ENCODE measurements around the gene ZNF558. TPM values are rescaled to one million over a fixed set of nuclear protein-coding genes. Genes with fewer than 3 reads are reported as not detected.

Gene ZNF558
- total and polyA plus RNA-seq, 4 donors = 11.3 to 32.7 (median 18.1) TPM

GRCh38 chr19:8850488-8850887 is 18.4 kb upstream of the ZNF558 start:
- H3K4me3 ChIP-seq = no peak overlapping the region
- H3K9me3 ChIP-seq (ENCODE audit: control insufficient read depth in 4 of 4, insufficient read depth in 3 of 4, low read length in 3 of 4) = peaks cover 0 to 23% (median 3%) of the 10 kb centered on the region in 4 donors
- peaks cover 0 to 3% (median 0%) of the 10 kb centered on the region in 3 donors for H3K27me3 ChIP-seq (ENCODE audit: control insufficient read depth in 3 of 3, insufficient read depth in 3 of 3, low read length in 2 of 3)
- H3K4me1 ChIP-seq (ENCODE audit: control insufficient read depth in 5 of 5, insufficient read depth in 5 of 5, low read length in 5 of 5) = no peaks in the 10 kb centered on the region
- 89 to 94% methylated on average over 3 of the region's 3 CpGs for WGBS, 2 donors
- ATAC-seq (ENCODE audit: insufficient read depth, low FRiP score) = no peak
- no peak overlapping the region for H3K9ac ChIP-seq (ENCODE audit: insufficient read depth in 1 of 2, low read length in 2 of 2)
- no peak for TF ChIP-seq CTCF (IDR thresholded peaks at IDR 0.05; ENCODE audit: control extremely low read depth, extremely low read depth)
- no peak for DNase-seq
- H3K36me3 ChIP-seq (ENCODE audit: control insufficient read depth in 4 of 4, insufficient read depth in 4 of 4, low read length in 4 of 4) = no peaks in the 10 kb centered on the region
- no peak overlapping the region for H3K27ac ChIP-seq (ENCODE audit: low read depth in 1 of 2, low read length in 1 of 2)

GRCh38 chr19:8849232-8849631 is 17.1 kb upstream of the ZNF558 start:
- Histone ChIP-seq H3K9ac (ENCODE audit: insufficient read depth in 1 of 2, low read length in 2 of 2) (no peak overlapping the region), H3K27me3 (ENCODE audit: control insufficient read depth in 3 of 3, insufficient read depth in 3 of 3, low read length in 2 of 3) (peaks cover 0 to 3% (median 0%) of the 10 kb centered on the region in 3 donors), H3K4me1 (ENCODE audit: control insufficient read depth in 5 of 5, insufficient read depth in 5 of 5, low read length in 5 of 5) (no peaks in the 10 kb centered on the region), H3K9me3 (ENCODE audit: control insufficient read depth in 4 of 4, insufficient read depth in 3 of 4, low read length in 3 of 4) (peaks cover 0 to 23% (median 3%) of the 10 kb centered on the region in 4 donors), H3K4me3 (no peak overlapping the region), H3K27ac (ENCODE audit: low read depth in 1 of 2, low read length in 1 of 2) (no peak overlapping the region), H3K36me3 (ENCODE audit: control insufficient read depth in 4 of 4, insufficient read depth in 4 of 4, low read length in 4 of 4) (no peaks in the 10 kb centered on the region)
- whole genome bisulfite sequencing, 2 donors = 92 to 98% methylated on average over 2 of the region's 2 CpGs
- TF ChIP-seq CTCF (IDR thresholded peaks at IDR 0.05; ENCODE audit: control extremely low read depth, extremely low read depth) = no peak
- DNase-seq (peak in 1 of 3 donors; percentile 17), ATAC-seq (ENCODE audit: insufficient read depth, low FRiP score) (no peak)

- ATAC-seq (ENCODE audit: insufficient read depth, low FRiP score) (no peak), DNase-seq (no peak)
- Histone ChIP-seq H3K36me3 (ENCODE audit: control insufficient read depth in 4 of 4, insufficient read depth in 4 of 4, low read length in 4 of 4) (no peaks in the 10 kb centered on the region), H3K9me3 (ENCODE audit: control insufficient read depth in 4 of 4, insufficient read depth in 3 of 4, low read length in 3 of 4) (peaks cover 0 to 25% (median 3%) of the 10 kb centered on the region in 4 donors), H3K27me3 (ENCODE audit: control insufficient read depth in 3 of 3, insufficient read depth in 3 of 3, low read length in 2 of 3) (peaks cover 0 to 3% (median 0%) of the 10 kb centered on the region in 3 donors), H3K4me3 (no peak overlapping the region), H3K9ac (ENCODE audit: insufficient read depth in 1 of 2, low read length in 2 of 2) (no peak overlapping the region), H3K27ac (ENCODE audit: low read depth in 1 of 2, low read length in 1 of 2) (no peak overlapping the region), H3K4me1 (ENCODE audit: control insufficient read depth in 5 of 5, insufficient read depth in 5 of 5, low read length in 5 of 5) (no peaks in the 10 kb centered on the region)
- TF ChIP-seq CTCF (IDR thresholded peaks at IDR 0.05; ENCODE audit: control extremely low read depth, extremely low read depth) = no peak
- 80 to 83% methylated on average over 3 of the region's 3 CpGs for WGBS, 2 donors
Observed at GRCh38 chr19:8846819-8847218, 14.7 kb upstream of the ZNF558 start.

- WGBS, 2 donors = 87 to 96% methylated on average over 5 of the region's 5 CpGs
- Histone ChIP-seq H3K27ac (ENCODE audit: low read depth in 1 of 2, low read length in 1 of 2) (no peak overlapping the region), H3K9ac (ENCODE audit: insufficient read depth in 1 of 2, low read length in 2 of 2) (no peak overlapping the region), H3K36me3 (ENCODE audit: control insufficient read depth in 4 of 4, insufficient read depth in 4 of 4, low read length in 4 of 4) (no peaks in the 10 kb centered on the region), H3K4me1 (ENCODE audit: control insufficient read depth in 5 of 5, insufficient read depth in 5 of 5, low read length in 5 of 5) (no peaks in the 10 kb centered on the region), H3K9me3 (ENCODE audit: control insufficient read depth in 4 of 4, insufficient read depth in 3 of 4, low read length in 3 of 4) (peaks cover 0 to 4% (median 0%) of the 10 kb centered on the region in 4 donors), H3K4me3 (no peak overlapping the region), H3K27me3 (ENCODE audit: control insufficient read depth in 3 of 3, insufficient read depth in 3 of 3, low read length in 2 of 3) (no peaks in the 10 kb centered on the region)
- ATAC-seq (ENCODE audit: insufficient read depth, low FRiP score) (no peak), DNase-seq (no peak)
- no peak for TF ChIP-seq CTCF (IDR thresholded peaks at IDR 0.05; ENCODE audit: control extremely low read depth, extremely low read depth)
Observed at GRCh38 chr19:8840708-8841107, 8.6 kb upstream of the ZNF558 start.
